Endothelial cell of umbilical vein (primary cell): ENCODE results near the gene RFC2. TPM values are rescaled to one million over a fixed set of nuclear protein-coding genes. Genes with fewer than 3 reads are reported as not detected.

Experiments used
- BruUV-seq: library from RNA; stranded (reverse); fragments of 400-500 nt; replicated peaks from 2 replicates; lab custom pipeline; 2021; lab: Mats Ljungman, UMichigan
- CTCF ChIA-PET: fragments of 300-600, 350-600 bp; sonication (Branson Sonifier 250); formaldehyde crosslinking; loops from one replicate; lab custom pipeline; 2021; ENCODE audit warnings: antibody characterized with exemption, inconsistent platforms; lab: Charles Lee
- POLR2A ChIA-PET: fragments of 300-600, 350-600 bp; sonication (Branson Sonifier 250); formaldehyde crosslinking; loops from one replicate; lab custom pipeline; 2021; ENCODE audit warnings: antibody characterized with exemption, inconsistent platforms; lab: Charles Lee
- DNase-seq: peaks from one replicate; pipeline ENCODE4 v3.0.0-alpha.2; 2011; ENCODE audit warnings: low read depth, low spot score
- FAIRE-seq: peaks from 2 replicates; lab custom pipeline; 2011; peaks lifted over from hg19 to GRCh38; lab: Jason Lieb, UNC
- H2AFZ ChIP-seq: 2 replicates; pipeline ENCODE4 v1.6.0; 2012; ENCODE audit warnings: low read depth, low read length, control low read depth, inconsistent platforms
- H3K27ac ChIP-seq: 2 replicates; pipeline ENCODE4 v1.5.1; 2011; ENCODE audit warnings: low read depth, mild to moderate bottlenecking, control low read depth, low read length, moderate library complexity; ENCODE audit not compliant: insufficient read depth
- H3K27me3 ChIP-seq, 2 experiments: 2 replicates each; pipeline versions ENCODE4 v1.6.0 to v1.6.1; 2011; ENCODE audit warnings: low read length in 2 of 2, mixed read lengths in 1 of 2; ENCODE audit not compliant: control insufficient read depth in 2 of 2, insufficient read depth in 2 of 2
- H3K36me3 ChIP-seq, 2 experiments: 2 replicates in 1 of 2; 3 replicates in 1 of 2; pipeline ENCODE4 v1.5.1; 2011; ENCODE audit warnings: low read length in 2 of 2, mild to moderate bottlenecking in 1 of 2, moderate library complexity in 1 of 2; ENCODE audit not compliant: control insufficient read depth in 2 of 2, insufficient read depth in 2 of 2; ENCODE audit errors: extremely low read depth in 1 of 2
- H3K4me1 ChIP-seq: 3 replicates; pipeline ENCODE4 v1.5.1; 2011; ENCODE audit warnings: mild to moderate bottlenecking, low read length; ENCODE audit not compliant: control insufficient read depth, insufficient read depth; ENCODE audit errors: extremely low read depth
- H3K4me2 ChIP-seq: 2 replicates; pipeline ENCODE4 v1.6.1; 2011; ENCODE audit warnings: low read length, control low read depth, mixed read lengths; ENCODE audit not compliant: insufficient read depth
- H3K4me3 ChIP-seq, 3 experiments: fragments of 200-600 bp in 1 of 3; sonication (generic), shearing (Covaris generic) in 1 of 3; replicated peaks in 1 of 3; 2 replicates each; pipeline ENCODE4 v1.5.1; 2011 to 2016; ENCODE audit warnings: control low read depth in 3 of 3, low read length in 3 of 3, mild to moderate bottlenecking in 2 of 3, inconsistent platforms in 1 of 3, low read depth in 1 of 3, moderate library complexity in 1 of 3; ENCODE audit not compliant: insufficient read depth in 1 of 3
- H3K79me2 ChIP-seq: 2 replicates; pipeline ENCODE4 v1.6.0; 2012; ENCODE audit warnings: low read length, inconsistent platforms; ENCODE audit not compliant: control insufficient read depth, insufficient read depth
- H3K9ac ChIP-seq: replicated peaks from 2 replicates; pipeline ENCODE3; 2011; ENCODE audit warnings: low read length, control low read depth; ENCODE audit not compliant: insufficient read depth; ENCODE audit errors: extremely low read depth
- H3K9me1 ChIP-seq: replicated peaks from 3 replicates; pipeline ENCODE4 v1.6.0; 2011; ENCODE audit warnings: mild to moderate bottlenecking, low read length; ENCODE audit not compliant: control insufficient read depth, insufficient read depth; ENCODE audit errors: extremely low read depth
- H3K9me3 ChIP-seq: replicated peaks from 2 replicates; pipeline ENCODE4 v1.5.1; 2012; ENCODE audit warnings: low read length, inconsistent platforms; ENCODE audit not compliant: control insufficient read depth, insufficient read depth
- H4K20me1 ChIP-seq: replicated peaks from 2 replicates; pipeline ENCODE3; 2011; ENCODE audit warnings: mild to moderate bottlenecking, low read length; ENCODE audit not compliant: control insufficient read depth, insufficient read depth; ENCODE audit errors: extremely low read depth
- CTCF ChIP-seq, 2 donors: IDR thresholded peaks; 1 replicate in 1 of 2; 2 replicates in 1 of 2; pipeline ENCODE4 v1.5.1; 2011; ENCODE audit warnings: low read length in 2 of 2, mild to moderate bottlenecking in 2 of 2, moderate library complexity in 2 of 2, control low read depth in 1 of 2, inconsistent platforms in 1 of 2, low read depth in 1 of 2; ENCODE audit not compliant: insufficient read depth in 1 of 2; ENCODE audit errors: extremely low read depth in 1 of 2
- EZH2 ChIP-seq: IDR thresholded peaks from 2 replicates; pipeline ENCODE4 v1.6.1; 2012; ENCODE audit warnings: borderline replicate concordance, low read depth, mild to moderate bottlenecking, moderate library complexity, low read length, inconsistent platforms; ENCODE audit not compliant: severe bottlenecking
- FOS ChIP-seq: IDR thresholded peaks from 2 replicates; pipeline ENCODE4 v1.6.1; 2011; ENCODE audit warnings: mild to moderate bottlenecking, low read length, moderate library complexity, borderline replicate concordance; ENCODE audit not compliant: insufficient read depth
- GATA2 ChIP-seq: IDR thresholded peaks from 2 replicates; pipeline ENCODE4 v1.7.0; 2011; ENCODE audit warnings: low read depth, mild to moderate bottlenecking, moderate library complexity, mixed read lengths, low read length; ENCODE audit not compliant: insufficient read length, insufficient read depth
- JUN ChIP-seq: IDR thresholded peaks from 2 replicates; pipeline ENCODE4 v1.6.1; 2011; ENCODE audit warnings: borderline replicate concordance, low read depth; ENCODE audit not compliant: insufficient read length, insufficient read depth
- MYC ChIP-seq: IDR thresholded peaks from one replicate; pipeline ENCODE4 v1.6.1; 2011; ENCODE audit warnings: mild to moderate bottlenecking, low read depth, low read length
- POLR2A ChIP-seq: IDR thresholded peaks from 2 replicates; pipeline ENCODE4 v1.6.1; 2012; ENCODE audit warnings: low read depth, mild to moderate bottlenecking, control low read depth, low read length
- POLR2AphosphoS5 ChIP-seq: IDR thresholded peaks from 2 replicates; pipeline ENCODE4 v1.6.1; 2012; ENCODE audit warnings: low read depth, mild to moderate bottlenecking, control low read depth, low read length, moderate library complexity; ENCODE audit not compliant: insufficient read depth
- dilution Hi-C: fragments of 300-500 bp; cut with MboI; formaldehyde crosslinking; loops from one replicate; pipeline ENCODE4 v1.15.0; 2019; ENCODE audit warnings: low sequenced_read_pairs; ENCODE audit not compliant: extremely low pct_ligation_motif_present
- intact Hi-C: fragments of 100-400 bp; cut with micrococcal nuclease; formaldehyde crosslinking; loops from one replicate; pipeline ENCODE4 v1.10.0; 2022
- polyA plus RNA-seq, 4 experiments: library from polyadenylated mRNA; depleted of rRNA in 3 of 4; stranded (reverse) in 3 of 4; unstranded in 1 of 4; fragments of >200 nt; gene quantifications; 2 replicates each; pipeline versions ENCODE4 v1.2.1 to v1.2.3, GENCODE V29; 2011 to 2012; ENCODE audit warnings: missing spikeins in 1 of 4
- total RNA-seq: library from RNA; stranded (reverse); gene quantifications from 2 replicates; pipeline ENCODE4 v1.2.3, GENCODE V29; 2021
- TF ChIP-seq, protein P1 (sequence below): IDR thresholded peaks from 2 replicates; pipeline ENCODE4 v1.6.1; 2011; ENCODE audit not compliant: insufficient read depth, insufficient read length

RFC2 gene
- total and polyA plus RNA-seq, 2 donors (not counting 3 experiments of a cell fraction or from before 2014, with no cell fraction given) = 24.4 to 44.3 TPM

GRCh38 chr7:74221713-74222112, 32.5 kb downstream of the RFC2 start:
- Histone ChIP-seq H3K4me1 (no peaks in the 10 kb centered on the region), H3K9ac (no peak overlapping the region), H3K4me2 (no peak overlapping the region), H3K27ac (no peak overlapping the region), H3K36me3 (no peaks in the 10 kb centered on the region), H3K27me3 (no peaks in the 10 kb centered on the region), H2AFZ (no peak overlapping the region), H3K9me3 (no peaks in the 10 kb centered on the region), H3K79me2 (no peaks in the 10 kb centered on the region), H3K9me1 (no peaks in the 10 kb centered on the region), H3K4me3 (no peak overlapping the region), H4K20me1 (no peaks in the 10 kb centered on the region)
- dilution Hi-C loops = no loop called here
- POLR2A ChIA-PET = no interaction called here
- FAIRE-seq = no peak
- TF ChIP-seq MYC (no peak), POLR2AphosphoS5 (no peak), GATA2 (no peak), POLR2A (no peak), FOS (no peak), CTCF (IDR thresholded peaks at IDR 0.05; ENCODE audit: extremely low read depth in 1 of 2, insufficient read depth in 1 of 2, low read depth in 1 of 2, low read length in 2 of 2) (no peak), JUN (no peak), EZH2 (no peak)
- TF ChIP-seq, protein P1, sequence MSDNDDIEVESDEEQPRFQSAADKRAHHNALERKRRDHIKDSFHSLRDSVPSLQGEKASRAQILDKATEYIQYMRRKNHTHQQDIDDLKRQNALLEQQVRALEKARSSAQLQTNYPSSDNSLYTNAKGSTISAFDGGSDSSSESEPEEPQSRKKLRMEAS = no peak
- no peak for DNase-seq
- intact Hi-C loops = no loop called here
- BruUV-seq = no TSS peak
- CTCF ChIA-PET = interaction anchor here (0.6 to 2.1 kb wide), 2 partner anchors 16 to 154 kb away, joined by 4 to 14 read pairs; no protein-coding TSS in a partner anchor
